ENCODE data around the gene TREX2.

DNA sequence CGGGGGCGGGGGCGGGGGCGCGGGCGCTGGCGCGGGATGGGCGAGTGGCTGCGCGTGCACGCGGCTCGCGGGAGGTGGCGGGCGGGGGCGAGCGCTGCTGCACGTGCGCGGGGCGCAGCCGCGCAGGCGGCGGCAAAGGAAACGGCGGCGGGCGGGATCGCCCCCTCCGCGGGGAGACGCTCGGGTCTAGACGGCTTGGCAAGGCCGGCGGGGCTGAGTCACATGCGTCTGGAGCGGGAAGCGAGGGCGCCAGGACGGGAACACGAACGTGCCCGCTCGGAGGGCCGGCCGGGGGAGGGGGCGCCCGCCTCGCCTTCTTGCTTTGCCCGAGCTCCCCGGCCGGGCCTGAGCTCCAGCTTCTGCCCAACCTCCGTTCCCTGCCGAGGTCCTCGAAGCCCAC is 28.9 kb upstream of the TREX2 start:
- TF ChIP-seq, protein P1, sequence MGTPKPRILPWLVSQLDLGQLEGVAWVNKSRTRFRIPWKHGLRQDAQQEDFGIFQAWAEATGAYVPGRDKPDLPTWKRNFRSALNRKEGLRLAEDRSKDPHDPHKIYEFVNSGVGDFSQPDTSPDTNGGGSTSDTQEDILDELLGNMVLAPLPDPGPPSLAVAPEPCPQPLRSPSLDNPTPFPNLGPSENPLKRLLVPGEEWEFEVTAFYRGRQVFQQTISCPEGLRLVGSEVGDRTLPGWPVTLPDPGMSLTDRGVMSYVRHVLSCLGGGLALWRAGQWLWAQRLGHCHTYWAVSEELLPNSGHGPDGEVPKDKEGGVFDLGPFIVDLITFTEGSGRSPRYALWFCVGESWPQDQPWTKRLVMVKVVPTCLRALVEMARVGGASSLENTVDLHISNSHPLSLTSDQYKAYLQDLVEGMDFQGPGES (IDR thresholded peaks at IDR 0.05): no peak
- TF ChIP-seq SMC3 (IDR thresholded peaks at IDR 0.05; ENCODE audit: borderline replicate concordance, low read length) (no peak), EP300 (IDR thresholded peaks at IDR 0.05; ENCODE audit: borderline replicate concordance in 1 of 2, control insufficient read depth in 1 of 2, low read depth in 2 of 2, low read length in 2 of 2) (no peak), HCFC1 (IDR thresholded peaks at IDR 0.05; ENCODE audit: low read length) (no peak), CHD2 (IDR thresholded peaks at IDR 0.05; ENCODE audit: borderline replicate concordance, low read depth, low read length) (no peak), POLR2A (IDR thresholded peaks at IDR 0.05; ENCODE audit: low read depth, low read length) (no peak), MXI1 (IDR thresholded peaks at IDR 0.05; ENCODE audit: low read depth, low read length) (no peak), YY1 (IDR thresholded peaks at IDR 0.05; ENCODE audit: low read depth, low read length) (no peak), NFXL1 (IDR thresholded peaks at IDR 0.05; ENCODE audit: borderline replicate concordance) (no peak), PAX5 (IDR thresholded peaks at IDR 0.05; ENCODE audit: borderline replicate concordance, low read depth, low read length) (no peak), CBX5 (IDR thresholded peaks at IDR 0.05; ENCODE audit: low read depth) (no peak), GABPA (IDR thresholded peaks at IDR 0.05; ENCODE audit: low read depth) (no peak), RAD21 (IDR thresholded peaks at IDR 0.05; ENCODE audit: insufficient read depth, low read depth, low read length) (no peak)
- TF ChIP-seq, protein P2, sequence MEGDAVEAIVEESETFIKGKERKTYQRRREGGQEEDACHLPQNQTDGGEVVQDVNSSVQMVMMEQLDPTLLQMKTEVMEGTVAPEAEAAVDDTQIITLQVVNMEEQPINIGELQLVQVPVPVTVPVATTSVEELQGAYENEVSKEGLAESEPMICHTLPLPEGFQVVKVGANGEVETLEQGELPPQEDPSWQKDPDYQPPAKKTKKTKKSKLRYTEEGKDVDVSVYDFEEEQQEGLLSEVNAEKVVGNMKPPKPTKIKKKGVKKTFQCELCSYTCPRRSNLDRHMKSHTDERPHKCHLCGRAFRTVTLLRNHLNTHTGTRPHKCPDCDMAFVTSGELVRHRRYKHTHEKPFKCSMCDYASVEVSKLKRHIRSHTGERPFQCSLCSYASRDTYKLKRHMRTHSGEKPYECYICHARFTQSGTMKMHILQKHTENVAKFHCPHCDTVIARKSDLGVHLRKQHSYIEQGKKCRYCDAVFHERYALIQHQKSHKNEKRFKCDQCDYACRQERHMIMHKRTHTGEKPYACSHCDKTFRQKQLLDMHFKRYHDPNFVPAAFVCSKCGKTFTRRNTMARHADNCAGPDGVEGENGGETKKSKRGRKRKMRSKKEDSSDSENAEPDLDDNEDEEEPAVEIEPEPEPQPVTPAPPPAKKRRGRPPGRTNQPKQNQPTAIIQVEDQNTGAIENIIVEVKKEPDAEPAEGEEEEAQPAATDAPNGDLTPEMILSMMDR (IDR thresholded peaks at IDR 0.05 in 2 of 3, conservative IDR thresholded peaks at IDR 0.05 in 1 of 3; ENCODE audit: control insufficient read depth in 2 of 3, extremely low read depth in 1 of 3, insufficient read depth in 1 of 3, low read depth in 3 of 3, low read length in 3 of 3): no peak
